Fibroblast of pulmonary artery (primary cell): ENCODE measurements around the gene GMDS.

Experiments
- DNase-seq: peaks from one replicate; pipeline ENCODE4 v3.0.0-alpha.2; 2010; ENCODE audit warnings: low read depth
- H3K4me3 ChIP-seq: replicated peaks from 2 replicates; pipeline ENCODE4 v1.5.1; 2011; ENCODE audit warnings: low read depth, mild to moderate bottlenecking, control low read depth, low read length, moderate library complexity
- TF ChIP-seq, protein P1 (sequence below): IDR thresholded peaks from 2 replicates; pipeline ENCODE4 v1.5.1; 2011; ENCODE audit warnings: mild to moderate bottlenecking, control low read depth, low read length, inconsistent platforms; ENCODE audit errors: missing control alignments

Gene GMDS

DNA sequence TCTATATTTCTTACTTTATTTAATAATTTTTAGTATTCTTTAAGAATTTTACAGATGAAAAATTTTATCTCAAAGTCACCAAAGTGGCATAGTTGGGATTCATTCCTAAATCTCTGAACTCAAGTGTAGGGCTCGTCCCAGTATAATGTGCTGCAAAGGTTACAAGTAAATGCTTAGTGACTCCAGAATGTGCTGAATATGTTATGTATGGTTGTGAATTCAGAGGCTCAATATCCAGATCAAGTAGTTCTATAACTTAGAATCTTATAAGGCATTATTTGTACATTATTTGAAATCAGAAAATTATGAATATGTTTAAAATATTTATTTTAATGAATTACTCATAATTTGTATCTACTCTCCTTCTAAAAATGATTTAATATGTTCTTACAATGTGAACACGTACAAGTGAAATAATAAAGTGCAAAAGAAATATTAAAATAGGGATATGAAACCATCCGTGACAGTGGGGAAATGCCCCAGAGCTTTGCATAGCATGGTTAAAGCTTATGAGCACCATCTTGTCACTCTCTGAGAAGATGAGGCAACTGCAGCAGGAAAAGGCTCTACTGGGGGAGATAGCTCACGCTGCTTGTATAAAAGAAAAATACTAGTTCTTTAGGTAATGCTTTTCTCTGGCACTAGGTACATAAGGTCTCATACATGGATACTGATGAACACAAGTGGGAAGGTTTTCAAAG lies 376.7 kb downstream of the GMDS start:
- no peak overlapping the region for H3K4me3 ChIP-seq
- DNase-seq: no peak
- TF ChIP-seq, protein P1, sequence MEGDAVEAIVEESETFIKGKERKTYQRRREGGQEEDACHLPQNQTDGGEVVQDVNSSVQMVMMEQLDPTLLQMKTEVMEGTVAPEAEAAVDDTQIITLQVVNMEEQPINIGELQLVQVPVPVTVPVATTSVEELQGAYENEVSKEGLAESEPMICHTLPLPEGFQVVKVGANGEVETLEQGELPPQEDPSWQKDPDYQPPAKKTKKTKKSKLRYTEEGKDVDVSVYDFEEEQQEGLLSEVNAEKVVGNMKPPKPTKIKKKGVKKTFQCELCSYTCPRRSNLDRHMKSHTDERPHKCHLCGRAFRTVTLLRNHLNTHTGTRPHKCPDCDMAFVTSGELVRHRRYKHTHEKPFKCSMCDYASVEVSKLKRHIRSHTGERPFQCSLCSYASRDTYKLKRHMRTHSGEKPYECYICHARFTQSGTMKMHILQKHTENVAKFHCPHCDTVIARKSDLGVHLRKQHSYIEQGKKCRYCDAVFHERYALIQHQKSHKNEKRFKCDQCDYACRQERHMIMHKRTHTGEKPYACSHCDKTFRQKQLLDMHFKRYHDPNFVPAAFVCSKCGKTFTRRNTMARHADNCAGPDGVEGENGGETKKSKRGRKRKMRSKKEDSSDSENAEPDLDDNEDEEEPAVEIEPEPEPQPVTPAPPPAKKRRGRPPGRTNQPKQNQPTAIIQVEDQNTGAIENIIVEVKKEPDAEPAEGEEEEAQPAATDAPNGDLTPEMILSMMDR: no peak

DNA sequence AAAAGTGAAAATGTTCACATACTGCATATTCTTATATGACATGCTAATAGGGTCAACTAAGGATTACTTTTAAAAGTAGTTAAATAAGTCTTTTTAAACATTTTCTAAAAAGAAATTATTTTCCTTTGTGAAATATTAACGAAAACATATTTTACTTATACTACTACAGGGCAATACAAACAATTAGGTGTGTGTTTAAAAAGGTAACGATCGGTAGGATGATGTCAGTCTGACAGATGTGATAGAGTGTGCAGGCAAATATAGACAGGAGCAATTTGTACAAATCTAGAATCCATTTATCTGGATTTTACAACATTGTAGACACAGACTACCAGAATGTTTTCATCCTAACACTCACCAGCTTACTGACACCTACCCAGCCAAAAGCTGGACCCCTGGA lies 378.2 kb downstream of the GMDS start:
- TF ChIP-seq, protein P1: no peak
- DNase-seq: no peak
- no peak overlapping the region for H3K4me3 ChIP-seq

DNA sequence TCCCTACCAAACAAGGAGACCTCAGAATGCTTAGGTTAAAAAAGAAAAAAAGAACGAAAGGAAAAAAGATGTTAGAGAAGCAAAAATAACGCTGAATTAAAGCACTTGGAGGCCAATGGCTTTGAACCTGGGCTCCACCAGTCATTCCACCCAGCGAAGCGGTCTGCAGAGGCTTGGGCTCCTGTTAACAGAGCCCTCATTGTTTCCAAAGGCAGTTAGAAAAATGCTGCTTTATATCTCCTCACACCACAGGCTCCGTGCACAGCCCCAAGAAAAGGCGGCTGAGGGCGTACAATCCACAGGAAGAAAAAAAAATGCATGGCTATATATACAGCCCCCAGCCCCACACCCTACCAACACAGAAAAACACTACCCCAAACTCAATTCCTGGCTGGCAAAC lies 379.8 kb downstream of the GMDS start:
- TF ChIP-seq, protein P1: no peak
- DNase-seq: no peak
- H3K4me3 ChIP-seq: no peak overlapping the region

DNA sequence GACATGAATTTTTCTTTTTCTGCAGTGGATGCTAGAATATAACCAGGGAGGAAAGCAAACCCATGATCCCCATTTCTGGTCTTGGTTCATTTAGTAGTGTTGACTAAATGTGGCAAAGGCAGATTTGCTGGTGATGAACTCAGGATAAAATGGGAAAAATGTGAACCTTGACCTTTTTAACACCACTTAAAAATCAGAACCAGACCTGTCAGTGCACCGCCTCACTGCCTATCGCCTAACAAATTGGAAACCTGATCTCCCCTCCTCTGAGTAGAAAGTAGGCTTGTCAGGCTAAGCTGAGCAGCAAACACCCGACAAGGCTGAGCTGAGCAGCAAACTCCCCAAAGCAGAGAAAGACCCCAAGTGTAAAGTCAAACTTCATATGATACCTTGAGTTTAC lies 380.9 kb downstream of the GMDS start:
- no peak overlapping the region for H3K4me3 ChIP-seq
- TF ChIP-seq, protein P1: no peak
- no peak for DNase-seq

DNA sequence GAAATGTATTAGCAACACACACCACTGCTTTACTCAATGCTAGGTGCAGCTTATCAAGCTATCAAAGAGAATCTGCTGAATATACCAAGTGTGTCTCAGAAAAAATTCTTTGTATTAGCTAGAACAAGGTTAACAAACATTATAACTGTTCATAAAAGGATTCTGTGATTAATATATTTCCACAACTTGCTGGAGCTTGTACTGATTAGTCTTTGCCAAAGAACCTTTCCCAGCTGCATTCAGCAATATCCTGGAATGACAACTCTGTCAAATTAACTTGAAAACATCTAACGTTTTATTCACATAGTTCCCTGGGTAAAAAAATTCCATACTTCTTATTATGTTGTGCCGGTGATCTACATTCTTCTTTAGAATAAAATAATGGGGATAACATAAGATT lies 383.0 kb downstream of the GMDS start:
- TF ChIP-seq, protein P1: no peak
- DNase-seq: no peak
- H3K4me3 ChIP-seq: no peak overlapping the region

DNA sequence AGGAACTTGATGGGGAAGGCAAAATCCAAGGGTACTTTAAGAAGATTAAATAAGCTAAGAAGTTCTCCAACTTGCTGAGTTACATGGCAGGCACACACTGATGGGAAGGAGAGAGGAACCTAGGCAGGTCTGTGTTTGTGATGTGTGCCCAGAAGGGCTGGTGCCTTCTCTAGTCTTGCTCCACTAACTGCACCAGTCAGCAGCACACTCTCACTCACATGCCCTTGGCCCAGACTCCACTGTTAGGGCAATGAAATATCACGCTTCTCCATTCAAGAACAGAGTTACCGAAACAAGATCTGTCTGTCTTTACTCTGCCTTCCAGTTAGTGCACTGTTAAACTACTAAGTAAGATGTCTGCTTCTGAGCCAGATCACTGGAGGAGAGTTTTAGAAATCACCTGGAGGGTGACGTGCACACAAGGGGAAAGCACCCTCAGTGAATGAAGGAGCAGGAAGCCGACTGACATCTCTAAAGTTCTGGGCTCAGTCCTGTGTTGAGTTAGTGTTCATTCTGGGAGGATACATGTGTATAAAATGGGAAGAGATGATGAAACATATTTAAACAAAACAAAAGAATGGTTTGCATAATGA lies 384.6 kb downstream of the GMDS start:
- no peak overlapping the region for H3K4me3 ChIP-seq
- DNase-seq: no peak
- TF ChIP-seq, protein P1: no peak

DNA sequence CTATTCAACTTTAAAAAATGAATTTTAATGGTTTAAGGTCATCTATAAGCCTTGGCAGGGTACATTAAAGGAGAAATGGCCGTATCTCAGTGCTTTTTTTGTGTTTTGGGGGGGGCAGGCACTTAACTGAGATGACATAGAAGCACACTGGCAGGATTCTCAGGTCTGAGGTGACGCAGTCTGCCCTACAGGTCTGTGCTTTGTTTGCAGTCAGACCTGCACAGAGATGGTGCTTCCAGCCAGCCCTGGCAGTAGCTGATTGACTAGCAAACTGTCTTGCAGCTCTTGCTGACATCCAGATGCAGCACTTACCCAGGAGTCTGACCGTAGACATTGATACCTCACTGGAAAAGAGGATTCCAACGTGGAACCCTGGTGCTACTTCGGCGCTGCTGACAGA lies 386.5 kb downstream of the GMDS start:
- no peak overlapping the region for H3K4me3 ChIP-seq
- TF ChIP-seq, protein P1: no peak
- no peak for DNase-seq
